Caco-2 (cell line): Measurements from ENCODE around the gene SPAG17. TPM values are rescaled to one million over a fixed set of nuclear protein-coding genes. Genes with fewer than 3 reads are reported as not detected.

ENCODE experiments used
- BruUV-seq: library from RNA; stranded (reverse); fragments of 400-500 nt; replicated peaks from 2 replicates; lab custom pipeline; 2021; lab: Mats Ljungman, UMichigan
- CTCF ChIA-PET: fragments of 300-600 bp; sonication (Branson Sonifier 250); formaldehyde crosslinking; loops from one replicate; lab custom pipeline; 2022; ENCODE audit warnings: antibody characterized with exemption; lab: Charles Lee
- POLR2A ChIA-PET: fragments of 300-600 bp; sonication (Branson Sonifier 250); formaldehyde crosslinking; loops from one replicate; lab custom pipeline; 2022; ENCODE audit warnings: antibody characterized with exemption; lab: Charles Lee
- DNase-seq, 2 experiments: peaks; one replicate each; pipeline versions ENCODE4 v3.0.0 to v3.0.0-alpha.2; 2020 to 2022
- H3K27me3 ChIP-seq: replicated peaks from 2 replicates; pipeline ENCODE4 v1.6.0; 2011; ENCODE audit warnings: low read length; ENCODE audit not compliant: control insufficient read depth, insufficient read depth
- H3K36me3 ChIP-seq: 2 replicates; pipeline ENCODE4 v1.5.1; 2011; ENCODE audit warnings: low read length; ENCODE audit not compliant: control insufficient read depth, insufficient read depth
- H3K4me1 ChIP-seq: fragments of 250-450 bp; sonication (Bioruptor Pico); 2 replicates; pipeline ENCODE4 v1.5.1; 2020; ENCODE audit warnings: mild to moderate bottlenecking
- H3K4me3 ChIP-seq: 2 replicates; pipeline ENCODE4 v1.5.1; 2011; ENCODE audit warnings: low read depth, mild to moderate bottlenecking, control low read depth, low read length
- H3K9me3 ChIP-seq: fragments of 250-450 bp; sonication (Bioruptor Pico); 2 replicates; pipeline ENCODE4 v1.5.1; 2020; ENCODE audit warnings: mild to moderate bottlenecking, moderate library complexity
- H3K27ac Mint-ChIP-seq: one replicate; pipeline ENCODE4 v1.8.0; 2022; ENCODE audit warnings: mixed read lengths; ENCODE audit not compliant: unreplicated experiment
- H3K27me3 Mint-ChIP-seq: one replicate; pipeline ENCODE4 v1.8.0; 2022; ENCODE audit warnings: mixed read lengths; ENCODE audit not compliant: insufficient read depth, unreplicated experiment
- H3K36me3 Mint-ChIP-seq: one replicate; pipeline ENCODE4 v1.8.0; 2022; ENCODE audit warnings: mild to moderate bottlenecking, mixed read lengths; ENCODE audit not compliant: insufficient read depth, unreplicated experiment
- H3K4me1 Mint-ChIP-seq: one replicate; pipeline ENCODE4 v1.8.0; 2022; ENCODE audit warnings: low read depth, mixed read lengths; ENCODE audit not compliant: unreplicated experiment
- H3K4me3 Mint-ChIP-seq: one replicate; pipeline ENCODE4 v1.8.0; 2022; ENCODE audit warnings: mild to moderate bottlenecking, moderate library complexity, mixed read lengths; ENCODE audit not compliant: unreplicated experiment
- H3K9me3 Mint-ChIP-seq: one replicate; pipeline ENCODE4 v1.8.0; 2022; ENCODE audit warnings: mixed read lengths; ENCODE audit not compliant: unreplicated experiment
- CTCF ChIP-seq, 2 experiments: fragments of 200-600 bp in 1 of 2; IDR thresholded peaks; 1 replicate in 1 of 2; 2 replicates in 1 of 2; pipeline versions ENCODE4 v1.5.1 to v1.8.0; 2011 to 2022; ENCODE audit warnings: antibody characterized with exemption in 1 of 2, control low read depth in 1 of 2, inconsistent platforms in 1 of 2, low read depth in 1 of 2, low read length in 1 of 2, mild to moderate bottlenecking in 1 of 2, moderate library complexity in 1 of 2; ENCODE audit not compliant: insufficient read depth in 1 of 2, severe bottlenecking in 1 of 2, unreplicated experiment in 1 of 2
- intact Hi-C: fragments of 100-400 bp; cut with micrococcal nuclease; formaldehyde crosslinking; loops from one replicate; pipeline ENCODE4 v1.10.0; 2022; ENCODE audit not compliant: unreplicated experiment
- total RNA-seq: library from RNA; stranded (reverse); gene quantifications from 2 replicates; pipeline ENCODE4 v1.2.3, GENCODE V29; 2022

Gene SPAG17
- total RNA-seq, 1 experiment from 2014 or later: not detected

GRCh38 chr1:118021668-118022067 lies 163.4 kb downstream of the SPAG17 start:
- Mint-ChIP-seq H3K4me1 (no peaks in the 10 kb centered on the region), H3K4me3 (no peak overlapping the region), H3K27me3 (peaks cover 10% of the 10 kb centered on the region), H3K27ac (no peak overlapping the region), H3K36me3 (no peaks in the 10 kb centered on the region), H3K9me3 (no peaks in the 10 kb centered on the region)
- ChIA-PET CTCF (no interaction called here), POLR2A (no interaction called here)
- no peaks in the 10 kb centered on the region for H3K9me3 ChIP-seq
- no peaks in the 10 kb centered on the region; the same call in 1 of the 2 replicates for H3K27me3 ChIP-seq
- DNase-seq: no peak
- no peaks in the 10 kb centered on the region for H3K36me3 ChIP-seq
- no peak for TF ChIP-seq CTCF (IDR thresholded peaks at IDR 0.05; ENCODE audit: insufficient read depth in 1 of 2, low read depth in 1 of 2, low read length in 1 of 2, severe bottlenecking in 1 of 2, unreplicated experiment in 1 of 2)
- BruUV-seq: no TSS peak
- intact Hi-C loops: no loop called here
- no peaks in the 10 kb centered on the region for H3K4me1 ChIP-seq
- H3K4me3 ChIP-seq: no peak overlapping the region

DNA sequence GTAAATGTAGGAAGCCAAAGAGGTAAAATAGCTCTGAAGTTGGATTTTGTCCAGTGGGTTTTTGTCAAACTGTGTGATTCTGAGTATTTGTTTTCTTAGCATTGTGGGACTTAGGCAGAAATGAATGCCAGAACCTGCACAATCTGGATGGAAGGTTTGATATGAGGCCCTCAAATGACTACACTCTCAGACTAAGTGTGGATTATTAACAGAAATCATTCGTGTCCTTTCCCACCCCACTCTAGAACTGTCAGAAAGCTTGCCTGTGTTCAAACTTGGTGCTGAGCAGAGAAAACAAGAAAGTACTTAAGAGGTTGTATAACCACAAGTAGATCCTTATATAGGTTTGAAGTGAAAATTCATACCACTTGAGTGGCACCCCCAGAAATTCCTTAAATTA lies 167.0 kb downstream of the SPAG17 start:
- H3K9me3 Mint-ChIP-seq: no peaks in the 10 kb centered on the region

DNA sequence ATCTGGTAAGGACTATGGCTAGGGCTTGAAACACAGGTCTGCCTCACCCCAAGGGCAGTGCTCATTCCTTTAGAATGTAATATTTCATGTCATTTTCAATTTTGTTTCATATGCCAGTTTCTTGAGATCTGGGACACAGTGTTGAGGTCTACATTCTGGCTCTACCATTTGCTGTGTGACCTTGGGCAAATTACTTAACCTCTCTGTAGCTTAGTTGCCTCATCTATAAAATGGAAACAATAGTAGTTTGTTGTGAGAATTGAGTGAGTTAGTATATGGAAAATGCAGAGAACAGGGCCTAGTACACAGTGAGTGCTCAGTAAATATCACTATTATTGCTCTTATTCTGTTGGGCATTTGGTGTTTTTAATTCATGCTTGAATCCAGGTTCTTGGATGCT lies 171.1 kb downstream of the SPAG17 start:
- no peak overlapping the region for H3K4me3 Mint-ChIP-seq

More for the DNA sequence above, 167.0 kb downstream of the SPAG17 start:
- H3K27me3 Mint-ChIP-seq: peaks cover 7% of the 10 kb centered on the region
- no peak overlapping the region for H3K27ac Mint-ChIP-seq
- TF ChIP-seq CTCF (IDR thresholded peaks at IDR 0.05; ENCODE audit: insufficient read depth in 1 of 2, low read depth in 1 of 2, low read length in 1 of 2, severe bottlenecking in 1 of 2, unreplicated experiment in 1 of 2): no peak
- no peaks in the 10 kb centered on the region for H3K36me3 ChIP-seq
- H3K4me3 Mint-ChIP-seq: no peak overlapping the region
- no peaks in the 10 kb centered on the region for H3K4me1 Mint-ChIP-seq
- CTCF ChIA-PET: no interaction called here
- no peak overlapping the region for H3K4me3 ChIP-seq
- H3K9me3 ChIP-seq: no peaks in the 10 kb centered on the region
- POLR2A ChIA-PET: no interaction called here
- no TSS peak for BruUV-seq
- intact Hi-C loops: no loop called here
- no peaks in the 10 kb centered on the region for H3K4me1 ChIP-seq
- H3K36me3 Mint-ChIP-seq: no peaks in the 10 kb centered on the region
- no peak for DNase-seq
- H3K27me3 ChIP-seq: no peaks in the 10 kb centered on the region; the same call in 1 of the 2 replicates

More for the DNA sequence above, 171.1 kb downstream of the SPAG17 start:
- no TSS peak for BruUV-seq
- Mint-ChIP-seq H3K27me3 (peaks cover 7% of the 10 kb centered on the region), H3K9me3 (no peaks in the 10 kb centered on the region), H3K27ac (no peak overlapping the region), H3K36me3 (no peaks in the 10 kb centered on the region), H3K4me1 (no peaks in the 10 kb centered on the region)
- Histone ChIP-seq H3K4me3 (no peak overlapping the region), H3K27me3 (no peaks in the 10 kb centered on the region), H3K36me3 (no peaks in the 10 kb centered on the region), H3K4me1 (no peaks in the 10 kb centered on the region), H3K9me3 (no peaks in the 10 kb centered on the region)
- intact Hi-C loops: no loop called here
- ChIA-PET CTCF (no interaction called here), POLR2A (no interaction called here)
- no peak for DNase-seq
- TF ChIP-seq CTCF (IDR thresholded peaks at IDR 0.05; ENCODE audit: insufficient read depth in 1 of 2, low read depth in 1 of 2, low read length in 1 of 2, severe bottlenecking in 1 of 2, unreplicated experiment in 1 of 2): no peak
